Caco-2 (cell line): ENCODE data around the gene ASXL1. TPM values are rescaled to one million over a fixed set of nuclear protein-coding genes. Genes with fewer than 3 reads are reported as not detected.
A peak's percentile ranks its signal among the peaks of the same experiment; 100 is the strongest.

ENCODE experiments used
- BruUV-seq: library from RNA; stranded (reverse); fragments of 400-500 nt; replicated peaks from 2 replicates; lab custom pipeline; 2021; lab: Mats Ljungman, UMichigan
- CTCF ChIA-PET: fragments of 300-600 bp; sonication (Branson Sonifier 250); formaldehyde crosslinking; loops from one replicate; lab custom pipeline; 2022; ENCODE audit warnings: antibody characterized with exemption; lab: Charles Lee
- POLR2A ChIA-PET: fragments of 300-600 bp; sonication (Branson Sonifier 250); formaldehyde crosslinking; loops from one replicate; lab custom pipeline; 2022; ENCODE audit warnings: antibody characterized with exemption; lab: Charles Lee
- DNase-seq, 2 experiments: peaks; one replicate each; pipeline versions ENCODE4 v3.0.0 to v3.0.0-alpha.2; 2020 to 2022
- H3K27me3 ChIP-seq: replicated peaks from 2 replicates; pipeline ENCODE4 v1.6.0; 2011; ENCODE audit warnings: low read length; ENCODE audit not compliant: control insufficient read depth, insufficient read depth
- H3K36me3 ChIP-seq: 2 replicates; pipeline ENCODE4 v1.5.1; 2011; ENCODE audit warnings: low read length; ENCODE audit not compliant: control insufficient read depth, insufficient read depth
- H3K4me1 ChIP-seq: fragments of 250-450 bp; sonication (Bioruptor Pico); 2 replicates; pipeline ENCODE4 v1.5.1; 2020; ENCODE audit warnings: mild to moderate bottlenecking
- H3K4me3 ChIP-seq: 2 replicates; pipeline ENCODE4 v1.5.1; 2011; ENCODE audit warnings: low read depth, mild to moderate bottlenecking, control low read depth, low read length
- H3K9me3 ChIP-seq: fragments of 250-450 bp; sonication (Bioruptor Pico); 2 replicates; pipeline ENCODE4 v1.5.1; 2020; ENCODE audit warnings: mild to moderate bottlenecking, moderate library complexity
- H3K27ac Mint-ChIP-seq: one replicate; pipeline ENCODE4 v1.8.0; 2022; ENCODE audit warnings: mixed read lengths; ENCODE audit not compliant: unreplicated experiment
- H3K27me3 Mint-ChIP-seq: one replicate; pipeline ENCODE4 v1.8.0; 2022; ENCODE audit warnings: mixed read lengths; ENCODE audit not compliant: insufficient read depth, unreplicated experiment
- H3K36me3 Mint-ChIP-seq: one replicate; pipeline ENCODE4 v1.8.0; 2022; ENCODE audit warnings: mild to moderate bottlenecking, mixed read lengths; ENCODE audit not compliant: insufficient read depth, unreplicated experiment
- H3K4me1 Mint-ChIP-seq: one replicate; pipeline ENCODE4 v1.8.0; 2022; ENCODE audit warnings: low read depth, mixed read lengths; ENCODE audit not compliant: unreplicated experiment
- H3K4me3 Mint-ChIP-seq: one replicate; pipeline ENCODE4 v1.8.0; 2022; ENCODE audit warnings: mild to moderate bottlenecking, moderate library complexity, mixed read lengths; ENCODE audit not compliant: unreplicated experiment
- H3K9me3 Mint-ChIP-seq: one replicate; pipeline ENCODE4 v1.8.0; 2022; ENCODE audit warnings: mixed read lengths; ENCODE audit not compliant: unreplicated experiment
- intact Hi-C: fragments of 100-400 bp; cut with micrococcal nuclease; formaldehyde crosslinking; loops from one replicate; pipeline ENCODE4 v1.10.0; 2022; ENCODE audit not compliant: unreplicated experiment
- total RNA-seq: library from RNA; stranded (reverse); gene quantifications from 2 replicates; pipeline ENCODE4 v1.2.3, GENCODE V29; 2022
- TF ChIP-seq, protein P1 (sequence below), 2 experiments: fragments of 200-600 bp in 1 of 2; IDR thresholded peaks; 1 replicate in 1 of 2; 2 replicates in 1 of 2; pipeline versions ENCODE4 v1.5.1 to v1.8.0; 2011 to 2022; ENCODE audit warnings: antibody characterized with exemption in 1 of 2, control low read depth in 1 of 2, inconsistent platforms in 1 of 2, low read depth in 1 of 2, low read length in 1 of 2, mild to moderate bottlenecking in 1 of 2, moderate library complexity in 1 of 2; ENCODE audit not compliant: insufficient read depth in 1 of 2, severe bottlenecking in 1 of 2, unreplicated experiment in 1 of 2

The ASXL1 gene
- total RNA-seq, 1 experiment from 2014 or later, result 226 TPM

DNA sequence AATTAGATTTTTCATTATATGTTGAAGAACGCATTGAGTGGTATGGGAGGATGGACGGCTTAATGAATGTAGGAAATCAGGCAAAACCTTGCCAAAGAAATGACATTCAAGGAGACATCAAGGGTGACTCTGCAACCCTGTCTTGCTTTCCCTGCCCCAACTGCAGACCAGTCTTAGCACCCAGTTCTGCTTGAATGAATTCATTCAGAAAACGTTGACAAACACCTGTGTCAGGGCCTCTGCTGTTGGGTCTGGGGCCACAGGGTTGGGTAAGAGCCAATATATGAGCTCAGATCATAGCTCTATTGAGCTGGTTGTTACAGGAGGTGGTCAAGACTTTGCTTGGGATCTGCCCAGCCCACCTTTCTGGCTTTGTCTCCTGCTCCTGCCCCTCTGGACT is 7.7 kb upstream of the ASXL1 start:
- Histone ChIP-seq H3K4me1 (peaks cover 20% of the 10 kb centered on the region), H3K4me3 (no peak overlapping the region), H3K27me3 (no peaks in the 10 kb centered on the region), H3K36me3 (no peaks in the 10 kb centered on the region), H3K9me3 (no peaks in the 10 kb centered on the region)
- Mint-ChIP-seq H3K36me3 (no peaks in the 10 kb centered on the region), H3K4me1 (peaks cover 21% of the 10 kb centered on the region), H3K27ac (no peak overlapping the region), H3K9me3 (peaks cover 10% of the 10 kb centered on the region), H3K27me3 (no peaks in the 10 kb centered on the region), H3K4me3 (no peak overlapping the region)
- DNase-seq, result no peak
- BruUV-seq, result no TSS peak
- ChIA-PET CTCF (no interaction called here), POLR2A (interaction anchor here (0.5 to 0.7 kb wide), 3 partner anchors 118 to 234 kb away, joined by 5 to 8 read pairs (median 7); no protein-coding TSS in a partner anchor)
- intact Hi-C loops, result no loop called here
- TF ChIP-seq, protein P1, sequence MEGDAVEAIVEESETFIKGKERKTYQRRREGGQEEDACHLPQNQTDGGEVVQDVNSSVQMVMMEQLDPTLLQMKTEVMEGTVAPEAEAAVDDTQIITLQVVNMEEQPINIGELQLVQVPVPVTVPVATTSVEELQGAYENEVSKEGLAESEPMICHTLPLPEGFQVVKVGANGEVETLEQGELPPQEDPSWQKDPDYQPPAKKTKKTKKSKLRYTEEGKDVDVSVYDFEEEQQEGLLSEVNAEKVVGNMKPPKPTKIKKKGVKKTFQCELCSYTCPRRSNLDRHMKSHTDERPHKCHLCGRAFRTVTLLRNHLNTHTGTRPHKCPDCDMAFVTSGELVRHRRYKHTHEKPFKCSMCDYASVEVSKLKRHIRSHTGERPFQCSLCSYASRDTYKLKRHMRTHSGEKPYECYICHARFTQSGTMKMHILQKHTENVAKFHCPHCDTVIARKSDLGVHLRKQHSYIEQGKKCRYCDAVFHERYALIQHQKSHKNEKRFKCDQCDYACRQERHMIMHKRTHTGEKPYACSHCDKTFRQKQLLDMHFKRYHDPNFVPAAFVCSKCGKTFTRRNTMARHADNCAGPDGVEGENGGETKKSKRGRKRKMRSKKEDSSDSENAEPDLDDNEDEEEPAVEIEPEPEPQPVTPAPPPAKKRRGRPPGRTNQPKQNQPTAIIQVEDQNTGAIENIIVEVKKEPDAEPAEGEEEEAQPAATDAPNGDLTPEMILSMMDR (IDR thresholded peaks at IDR 0.05; ENCODE audit: insufficient read depth in 1 of 2, low read depth in 1 of 2, low read length in 1 of 2, severe bottlenecking in 1 of 2, unreplicated experiment in 1 of 2), result no peak

DNA sequence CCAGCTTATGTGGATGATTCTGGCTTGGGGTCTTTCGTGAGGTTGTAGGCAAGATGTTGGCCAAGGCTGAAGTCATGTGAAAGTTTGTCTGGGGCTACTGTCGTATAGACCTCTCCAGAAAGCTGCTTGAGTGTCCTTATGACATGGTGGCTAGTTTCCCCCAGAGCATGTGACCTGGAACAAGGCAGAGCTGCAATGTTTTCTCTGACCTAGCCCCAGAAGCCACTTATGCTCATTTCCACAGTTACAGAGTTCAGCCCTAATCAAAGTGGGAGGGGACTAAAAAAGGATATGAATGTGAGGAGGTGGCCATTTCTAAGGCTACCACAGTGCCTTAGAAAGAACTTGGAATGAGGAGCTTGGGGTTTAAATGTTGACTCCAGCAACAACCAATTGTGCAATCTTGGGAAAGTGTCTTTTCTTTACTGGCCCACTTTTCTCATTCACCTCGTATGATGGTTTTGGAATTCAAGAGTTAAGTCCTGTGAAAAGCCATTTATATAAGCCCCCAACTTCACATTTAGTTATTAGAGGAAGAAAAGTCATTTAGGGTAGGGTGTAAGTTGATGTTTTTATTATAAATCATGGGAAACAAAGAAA is 5.9 kb upstream of the ASXL1 start:
- Mint-ChIP-seq H3K9me3 (peaks cover 10% of the 10 kb centered on the region), H3K27me3 (no peaks in the 10 kb centered on the region), H3K4me1 (peaks cover 32% of the 10 kb centered on the region), H3K27ac (no peak overlapping the region), H3K36me3 (peaks cover 2% of the 10 kb centered on the region), H3K4me3 (no peak overlapping the region)
- Histone ChIP-seq H3K9me3 (no peaks in the 10 kb centered on the region), H3K27me3 (no peaks in the 10 kb centered on the region), H3K36me3 (no peaks in the 10 kb centered on the region), H3K4me1 (peaks cover 34% of the 10 kb centered on the region), H3K4me3 (no peak overlapping the region)
- TF ChIP-seq, protein P1 (IDR thresholded peaks at IDR 0.05; ENCODE audit: insufficient read depth in 1 of 2, low read depth in 1 of 2, low read length in 1 of 2, severe bottlenecking in 1 of 2, unreplicated experiment in 1 of 2), result no peak
- ChIA-PET POLR2A (no interaction called here), CTCF (no interaction called here)
- BruUV-seq, result no TSS peak
- DNase-seq, result peak in 1 of 2 experiments; percentile 23
- intact Hi-C loops, result no loop called here

DNA sequence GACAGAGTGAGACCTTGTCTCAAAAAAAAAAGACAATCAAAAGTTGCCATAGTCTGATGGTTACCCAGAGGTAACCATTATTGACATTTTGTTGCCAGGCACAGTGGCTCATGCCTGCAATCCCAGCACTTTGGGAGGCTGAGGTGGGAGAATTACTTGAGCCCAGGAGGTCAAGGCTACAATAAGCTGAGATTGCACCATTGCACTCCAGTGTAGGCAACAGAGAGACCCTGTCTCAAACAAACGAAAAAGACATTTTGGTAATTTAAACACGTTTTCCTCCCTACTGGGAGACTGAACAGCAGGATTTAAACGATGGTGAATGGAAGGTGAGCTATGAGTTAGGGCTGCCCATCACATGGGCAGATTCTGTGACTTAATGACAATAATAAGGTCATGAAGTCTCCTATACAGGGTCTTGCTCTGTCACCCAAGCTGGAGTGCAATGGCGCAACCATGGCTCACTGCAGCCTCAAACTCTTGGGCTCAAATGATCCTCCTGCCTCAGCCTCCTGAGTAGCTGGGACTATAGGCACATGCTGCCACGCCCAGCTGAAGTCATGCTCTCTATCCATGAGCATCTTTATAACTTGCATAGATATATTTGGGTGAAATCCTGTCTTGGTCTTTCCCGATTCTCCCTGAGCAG is 4.2 kb upstream of the ASXL1 start:
- Mint-ChIP-seq H3K27ac (peak overlapping the region; percentile 10), H3K4me1 (peaks cover 30% of the 10 kb centered on the region), H3K9me3 (peaks cover 10% of the 10 kb centered on the region), H3K36me3 (peaks cover 17% of the 10 kb centered on the region), H3K4me3 (no peak overlapping the region), H3K27me3 (no peaks in the 10 kb centered on the region)
- intact Hi-C loops, result no loop called here
- Histone ChIP-seq H3K27me3 (no peaks in the 10 kb centered on the region), H3K9me3 (no peaks in the 10 kb centered on the region), H3K4me1 (peaks cover 30% of the 10 kb centered on the region), H3K36me3 (no peaks in the 10 kb centered on the region), H3K4me3 (no peak overlapping the region)
- TF ChIP-seq, protein P1 (IDR thresholded peaks at IDR 0.05; ENCODE audit: insufficient read depth in 1 of 2, low read depth in 1 of 2, low read length in 1 of 2, severe bottlenecking in 1 of 2, unreplicated experiment in 1 of 2), result no peak
- POLR2A ChIA-PET, result no interaction called here
- DNase-seq, result peak in 1 of 2 experiments; percentile 36
- BruUV-seq, result no TSS peak
- CTCF ChIA-PET, result no interaction called here
